Parathyroid adenoma (tissue), 2 donors: ENCODE results near the gene HMGN1.

Experiments used
- H2AFZ ChIP-seq: fragments of 300-600 bp; sonication (generic); one replicate; pipeline ENCODE4 v1.7.0; 2017; ENCODE audit warnings: antibody characterized with exemption, mild to moderate bottlenecking
- H3K27ac ChIP-seq: fragments of 300-600 bp; sonication (generic); one replicate; pipeline ENCODE4 v1.7.0; 2017
- H3K27me3 ChIP-seq: fragments of 300-600 bp; sonication (generic); one replicate; pipeline ENCODE4 v1.7.0; 2017; ENCODE audit warnings: low read length; ENCODE audit not compliant: control insufficient read depth, insufficient read depth
- H3K36me3 ChIP-seq: fragments of 300-600 bp; sonication (generic); one replicate; pipeline ENCODE4 v1.7.0; 2017; ENCODE audit warnings: low read length; ENCODE audit not compliant: control insufficient read depth, insufficient read depth
- H3K4me1 ChIP-seq: fragments of 300-600 bp; sonication (generic); one replicate; pipeline ENCODE4 v1.7.0; 2017; ENCODE audit warnings: control low read depth
- H3K4me2 ChIP-seq: fragments of 300-600 bp; sonication (generic); one replicate; pipeline ENCODE4 v1.7.0; 2017; ENCODE audit warnings: low read length
- H3K4me3 ChIP-seq: fragments of 300-600 bp; sonication (generic); one replicate; pipeline ENCODE4 v1.7.0; 2017; ENCODE audit warnings: low read depth, low read length
- H3K79me2 ChIP-seq: fragments of 300-600 bp; sonication (generic); one replicate; pipeline ENCODE4 v1.7.0; 2017; ENCODE audit warnings: control low read depth
- H3K9ac ChIP-seq: fragments of 300-600 bp; sonication (generic); one replicate; pipeline ENCODE4 v1.7.0; 2017; ENCODE audit warnings: mild to moderate bottlenecking
- H3K9me3 ChIP-seq: fragments of 300-600 bp; sonication (generic); one replicate; pipeline ENCODE4 v1.7.0; 2017; ENCODE audit warnings: low read length; ENCODE audit not compliant: control insufficient read depth
- CTCF ChIP-seq: fragments of 300-600 bp; sonication (generic); IDR thresholded peaks from one replicate; pipeline ENCODE4 v1.7.0; 2017; ENCODE audit warnings: antibody characterized with exemption, mild to moderate bottlenecking
- donor health status: primary hyperparathyroidism.

HMGN1 gene

GRCh38 chr21:39330001-39330400 lies 18.9 kb downstream of the HMGN1 start:
- no peaks in the 10 kb centered on the region for H3K36me3 ChIP-seq
- no peak overlapping the region for H3K4me3 ChIP-seq
- H2AFZ ChIP-seq: no peak overlapping the region
- H3K4me2 ChIP-seq: no peak overlapping the region
- H3K27me3 ChIP-seq: no peaks in the 10 kb centered on the region
- no peaks in the 10 kb centered on the region for H3K79me2 ChIP-seq
- H3K27ac ChIP-seq: no peak overlapping the region
- no peak for TF ChIP-seq CTCF
- no peaks in the 10 kb centered on the region for H3K4me1 ChIP-seq
- no peak overlapping the region for H3K9ac ChIP-seq
- no peaks in the 10 kb centered on the region for H3K9me3 ChIP-seq

- Histone ChIP-seq H3K4me2 (no peak overlapping the region), H3K27me3 (no peaks in the 10 kb centered on the region), H3K9me3 (no peaks in the 10 kb centered on the region), H3K4me3 (no peak overlapping the region), H3K27ac (no peak overlapping the region), H3K4me1 (no peaks in the 10 kb centered on the region), H3K36me3 (no peaks in the 10 kb centered on the region), H3K79me2 (no peaks in the 10 kb centered on the region), H2AFZ (no peak overlapping the region), H3K9ac (no peak overlapping the region)
- TF ChIP-seq CTCF: no peak
Observed at GRCh38 chr21:39327727-39328126, 21.2 kb downstream of the HMGN1 start.

- no peaks in the 10 kb centered on the region for H3K4me1 ChIP-seq
- no peak overlapping the region for H2AFZ ChIP-seq
- TF ChIP-seq CTCF: no peak
- H3K79me2 ChIP-seq: no peaks in the 10 kb centered on the region
- no peak overlapping the region for H3K9ac ChIP-seq
- no peaks in the 10 kb centered on the region for H3K27me3 ChIP-seq
- no peaks in the 10 kb centered on the region for H3K36me3 ChIP-seq
- no peak overlapping the region for H3K27ac ChIP-seq
- H3K4me3 ChIP-seq: no peak overlapping the region
- no peaks in the 10 kb centered on the region for H3K9me3 ChIP-seq
- H3K4me2 ChIP-seq: no peak overlapping the region
Observed at GRCh38 chr21:39326607-39327307, 22.1 kb downstream of the HMGN1 start.

GRCh38 chr21:39325458-39325857 lies 23.4 kb downstream of the HMGN1 start:
- Histone ChIP-seq H3K27ac (no peak overlapping the region), H3K4me1 (no peaks in the 10 kb centered on the region), H3K36me3 (no peaks in the 10 kb centered on the region), H3K4me2 (no peak overlapping the region), H3K4me3 (no peak overlapping the region), H2AFZ (no peak overlapping the region), H3K9ac (no peak overlapping the region), H3K9me3 (no peaks in the 10 kb centered on the region), H3K79me2 (no peaks in the 10 kb centered on the region), H3K27me3 (no peaks in the 10 kb centered on the region)
- TF ChIP-seq CTCF: no peak

- no peaks in the 10 kb centered on the region for H3K4me1 ChIP-seq
- H3K36me3 ChIP-seq: no peaks in the 10 kb centered on the region
- no peaks in the 10 kb centered on the region for H3K27me3 ChIP-seq
- H3K9ac ChIP-seq: no peak overlapping the region
- no peaks in the 10 kb centered on the region for H3K79me2 ChIP-seq
- TF ChIP-seq CTCF: no peak
- no peak overlapping the region for H3K4me2 ChIP-seq
- H3K9me3 ChIP-seq: no peaks in the 10 kb centered on the region
- no peak overlapping the region for H3K27ac ChIP-seq
- no peak overlapping the region for H3K4me3 ChIP-seq
- H2AFZ ChIP-seq: no peak overlapping the region
Observed at GRCh38 chr21:39321424-39321823, 27.5 kb downstream of the HMGN1 start.
